Panc1 (cell line): ENCODE data around the gene UBE2L3. TPM values are rescaled to one million over a fixed set of nuclear protein-coding genes. Genes with fewer than 3 reads are reported as not detected.

Experiments used
- ATAC-seq: fragments of 200-7000 bp; cut with Tn5 transposase; 2 replicates; pipeline ENCODE4 v1.9.1; 2020; ENCODE audit warnings: mild to moderate bottlenecking, moderate library complexity
- BruUV-seq: library from RNA; stranded (reverse); fragments of 400-500 nt; replicated peaks from 2 replicates; lab custom pipeline; 2021; lab: Mats Ljungman, UMichigan
- CTCF ChIA-PET: fragments of 300-600 bp; sonication (Branson Sonifier 250); formaldehyde crosslinking; loops from one replicate; lab custom pipeline; 2022; ENCODE audit warnings: antibody characterized with exemption; lab: Charles Lee
- POLR2A ChIA-PET: fragments of 300-600 bp; sonication (Branson Sonifier 250); formaldehyde crosslinking; loops from one replicate; lab custom pipeline; 2022; ENCODE audit warnings: antibody characterized with exemption; lab: Charles Lee
- DNase-seq: peaks from one replicate; pipeline ENCODE4 v3.0.0-alpha.2; 2010; ENCODE audit warnings: low read depth, low spot score
- H3K27ac ChIP-seq: 2 replicates; pipeline ENCODE4 v1.5.1; 2011; ENCODE audit warnings: mild to moderate bottlenecking, low read length, inconsistent platforms
- H3K27me3 ChIP-seq: fragments of 200-500 bp; sonication (Bioruptor generic); 2 replicates; pipeline ENCODE4 v1.6.0; 2014; ENCODE audit warnings: low read length, inconsistent platforms; ENCODE audit not compliant: control insufficient read depth, insufficient read depth
- H3K36me3 ChIP-seq: fragments of 200-500 bp; sonication (Bioruptor generic); 2 replicates; pipeline ENCODE4 v1.5.1; 2014; ENCODE audit warnings: inconsistent platforms, mild to moderate bottlenecking, low read length, moderate library complexity; ENCODE audit not compliant: control insufficient read depth, insufficient read depth
- H3K4me1 ChIP-seq: 2 replicates; pipeline ENCODE4 v1.5.1; 2011; ENCODE audit warnings: inconsistent platforms, mild to moderate bottlenecking, low read length, moderate library complexity; ENCODE audit not compliant: control insufficient read depth, insufficient read depth
- H3K4me3 ChIP-seq, 2 experiments: 2 replicates each; pipeline ENCODE4 v1.5.1; 2011 to 2012; ENCODE audit warnings: low read depth in 2 of 2, low read length in 2 of 2, mild to moderate bottlenecking in 2 of 2, inconsistent platforms in 1 of 2, moderate library complexity in 1 of 2
- H3K9me3 ChIP-seq: fragments of 200-500 bp; sonication (Bioruptor generic); 2 replicates; pipeline ENCODE4 v1.5.1; 2014; ENCODE audit warnings: low read depth, mild to moderate bottlenecking, inconsistent platforms, low read length, moderate library complexity; ENCODE audit not compliant: control insufficient read depth, insufficient read depth
- CTCF ChIP-seq: fragments of 450-650 bp; IDR thresholded peaks from 2 replicates; pipeline ENCODE4 v1.5.1; 2017; ENCODE audit warnings: mild to moderate bottlenecking
- POLR2AphosphoS5 ChIP-seq: IDR thresholded peaks from 2 replicates; pipeline ENCODE4 v1.6.1; 2012; ENCODE audit warnings: mild to moderate bottlenecking, low read depth, low read length, moderate library complexity
- SIN3A ChIP-seq: IDR thresholded peaks from 2 replicates; pipeline ENCODE4 v1.6.1; 2012; ENCODE audit warnings: low read depth, mild to moderate bottlenecking, low read length, moderate library complexity, borderline replicate concordance; ENCODE audit not compliant: insufficient read depth
- TCF7L2 ChIP-seq: IDR thresholded peaks from 2 replicates; pipeline ENCODE4 v1.6.1; 2011; ENCODE audit warnings: mild to moderate bottlenecking, low read depth, low read length, inconsistent platforms
- in situ Hi-C: cut with HindIII; loops from 2 replicates; pipeline ENCODE4 v1.10.0; 2016; ENCODE audit warnings: low sequenced_read_pairs, low pct_unique_long_range_greater_than_20kb
- intact Hi-C: fragments of 100-400 bp; cut with micrococcal nuclease; formaldehyde crosslinking; loops from one replicate; pipeline ENCODE4 v1.10.0; 2022; ENCODE audit not compliant: unreplicated experiment
- total RNA-seq: library from RNA; stranded (reverse); gene quantifications from one replicate; pipeline ENCODE4 v1.2.1, GENCODE V29; 2021; ENCODE audit not compliant: unreplicated experiment
- TF ChIP-seq, protein P1 (sequence below), 2 experiments: IDR thresholded peaks; 2 replicates each; pipeline ENCODE4 v1.6.1; 2011 to 2012; ENCODE audit warnings: low read depth in 2 of 2, control low read depth in 1 of 2, low read length in 1 of 2, mild to moderate bottlenecking in 1 of 2, moderate library complexity in 1 of 2; ENCODE audit not compliant: insufficient read depth in 1 of 2

Gene UBE2L3
- total RNA-seq, 1 experiment from 2014 or later: 51.1 TPM

- in situ Hi-C loops: no loop called here
Observed at GRCh38 chr22:21633481-21633880, 66.0 kb downstream of the UBE2L3 start.

GRCh38 chr22:21634081-21634480 lies 66.6 kb downstream of the UBE2L3 start:
- DNase-seq (no peak), ATAC-seq (no peak)
- Histone ChIP-seq H3K27ac (no peak overlapping the region), H3K9me3 (no peaks in the 10 kb centered on the region), H3K4me3 (no peak overlapping the region), H3K27me3 (no peaks in the 10 kb centered on the region), H3K4me1 (no peaks in the 10 kb centered on the region; the same call in 1 of the 2 replicates), H3K36me3 (no peaks in the 10 kb centered on the region)
- ChIA-PET POLR2A (no interaction called here), CTCF (no interaction called here)
- intact Hi-C loops (no loop called here), in situ Hi-C loops (no loop called here)
- no TSS peak for BruUV-seq
- no peak for TF ChIP-seq CTCF
- TF ChIP-seq, protein P1, sequence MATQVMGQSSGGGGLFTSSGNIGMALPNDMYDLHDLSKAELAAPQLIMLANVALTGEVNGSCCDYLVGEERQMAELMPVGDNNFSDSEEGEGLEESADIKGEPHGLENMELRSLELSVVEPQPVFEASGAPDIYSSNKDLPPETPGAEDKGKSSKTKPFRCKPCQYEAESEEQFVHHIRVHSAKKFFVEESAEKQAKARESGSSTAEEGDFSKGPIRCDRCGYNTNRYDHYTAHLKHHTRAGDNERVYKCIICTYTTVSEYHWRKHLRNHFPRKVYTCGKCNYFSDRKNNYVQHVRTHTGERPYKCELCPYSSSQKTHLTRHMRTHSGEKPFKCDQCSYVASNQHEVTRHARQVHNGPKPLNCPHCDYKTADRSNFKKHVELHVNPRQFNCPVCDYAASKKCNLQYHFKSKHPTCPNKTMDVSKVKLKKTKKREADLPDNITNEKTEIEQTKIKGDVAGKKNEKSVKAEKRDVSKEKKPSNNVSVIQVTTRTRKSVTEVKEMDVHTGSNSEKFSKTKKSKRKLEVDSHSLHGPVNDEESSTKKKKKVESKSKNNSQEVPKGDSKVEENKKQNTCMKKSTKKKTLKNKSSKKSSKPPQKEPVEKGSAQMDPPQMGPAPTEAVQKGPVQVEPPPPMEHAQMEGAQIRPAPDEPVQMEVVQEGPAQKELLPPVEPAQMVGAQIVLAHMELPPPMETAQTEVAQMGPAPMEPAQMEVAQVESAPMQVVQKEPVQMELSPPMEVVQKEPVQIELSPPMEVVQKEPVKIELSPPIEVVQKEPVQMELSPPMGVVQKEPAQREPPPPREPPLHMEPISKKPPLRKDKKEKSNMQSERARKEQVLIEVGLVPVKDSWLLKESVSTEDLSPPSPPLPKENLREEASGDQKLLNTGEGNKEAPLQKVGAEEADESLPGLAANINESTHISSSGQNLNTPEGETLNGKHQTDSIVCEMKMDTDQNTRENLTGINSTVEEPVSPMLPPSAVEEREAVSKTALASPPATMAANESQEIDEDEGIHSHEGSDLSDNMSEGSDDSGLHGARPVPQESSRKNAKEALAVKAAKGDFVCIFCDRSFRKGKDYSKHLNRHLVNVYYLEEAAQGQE (IDR thresholded peaks at IDR 0.05; ENCODE audit: insufficient read depth in 1 of 2, low read depth in 2 of 2, low read length in 1 of 2): no peak
- TF ChIP-seq TCF7L2: no peak
- no peak for TF ChIP-seq SIN3A
- no peak for TF ChIP-seq POLR2AphosphoS5

More at GRCh38 chr22:21633481-21633880, 66.0 kb downstream of the UBE2L3 start:
- ChIA-PET POLR2A (no interaction called here), CTCF (no interaction called here)
- DNase-seq (no peak), ATAC-seq (no peak)
- Histone ChIP-seq H3K36me3 (no peaks in the 10 kb centered on the region), H3K9me3 (no peaks in the 10 kb centered on the region), H3K4me3 (no peak overlapping the region), H3K4me1 (no peaks in the 10 kb centered on the region; the same call in 1 of the 2 replicates), H3K27ac (no peak overlapping the region), H3K27me3 (no peaks in the 10 kb centered on the region)
- TF ChIP-seq POLR2AphosphoS5 (no peak), TCF7L2 (no peak), SIN3A (no peak), CTCF (no peak)
- TF ChIP-seq, protein P1 (IDR thresholded peaks at IDR 0.05; ENCODE audit: insufficient read depth in 1 of 2, low read depth in 2 of 2, low read length in 1 of 2): no peak
- intact Hi-C loops: no loop called here
- no TSS peak for BruUV-seq
